Measurements from ENCODE around the gene RELN.

GRCh38 chr7:103729026-103729425 lies 260.4 kb downstream of the RELN start:
- TF ChIP-seq BHLHE40 (IDR thresholded peaks at IDR 0.05; ENCODE audit: borderline replicate concordance) (no peak), HDGF (IDR thresholded peaks at IDR 0.05; ENCODE audit: borderline replicate concordance) (no peak), SP1 (IDR thresholded peaks at IDR 0.05) (no peak), ELF4 (IDR thresholded peaks at IDR 0.05) (no peak), FOXA1 (IDR thresholded peaks at IDR 0.05) (no peak), LEF1 (IDR thresholded peaks at IDR 0.05; ENCODE audit: borderline replicate concordance) (no peak), NFRKB (IDR thresholded peaks at IDR 0.05) (no peak), FOXK2 (IDR thresholded peaks at IDR 0.05) (no peak), ZNF384 (IDR thresholded peaks at IDR 0.05) (no peak)

All from HEK293T (cell line).